ENCODE measurements around the gene PARD6B.

Gene PARD6B

GRCh38 chr20:50724112-50724725 lies 7.2 kb upstream of the PARD6B start:
- no peak for DNase-seq

- no peak for DNase-seq
Measured at GRCh38 chr20:50724851-50725723, 6.3 kb upstream of the PARD6B start.

- DNase-seq: no peak
Measured at GRCh38 chr20:50725724-50726005, 5.7 kb upstream of the PARD6B start.

GRCh38 chr20:50726955-50727791 lies 4.2 kb upstream of the PARD6B start:
- DNase-seq: no peak

GRCh38 chr20:50727792-50728485 lies 3.4 kb upstream of the PARD6B start:
- no peak for DNase-seq

- DNase-seq: no peak
Measured at GRCh38 chr20:50728486-50728980, 2.8 kb upstream of the PARD6B start.

- DNase-seq: no peak
Measured at GRCh38 chr20:50728981-50729874, 2.2 kb upstream of the PARD6B start.

- DNase-seq: no peak
Measured at GRCh38 chr20:50729901-50730764, 1.2 kb upstream of the PARD6B start.

- no peak for DNase-seq
Measured at GRCh38 chr20:50730765-50731054, 670 bp upstream of the PARD6B start.

- DNase-seq: no peak
Measured at GRCh38 chr20:50731930-50732690, 730 bp downstream of the PARD6B start.

GRCh38 chr20:50733644-50734349 lies 2.4 kb downstream of the PARD6B start:
- no peak for DNase-seq

GRCh38 chr20:50734730-50735679 lies 3.6 kb downstream of the PARD6B start:
- DNase-seq: no peak

GRCh38 chr20:50735813-50736212 lies 4.4 kb downstream of the PARD6B start:
- no peak for DNase-seq

- no peak for DNase-seq
Measured at GRCh38 chr20:50737352-50737751, 6.0 kb downstream of the PARD6B start.

- DNase-seq: no peak
Measured at GRCh38 chr20:50743087-50743486, 11.7 kb downstream of the PARD6B start.

- DNase-seq: no peak
Measured at GRCh38 chr20:50744143-50744792, 12.9 kb downstream of the PARD6B start.

GRCh38 chr20:50745634-50746137 lies 14.3 kb downstream of the PARD6B start:
- no peak for DNase-seq

Data from SHP77 treated with DMSO at 0.1 percent for 48 hours (cell line).